HG03139 (cell line): ENCODE measurements around the gene LILRA1.
"Not testable (repeated sequence)": the region's sequence is repeated elsewhere in the genome, so short reads cannot be mapped to it uniquely, and the experiment has no call there.

Source experiments
- ATAC-seq: cut with Tn5 transposase; IDR thresholded peaks from one replicate; pipeline ENCODE4 v1.9.1; 2021; ENCODE audit not compliant: unreplicated experiment

Gene LILRA1

DNA sequence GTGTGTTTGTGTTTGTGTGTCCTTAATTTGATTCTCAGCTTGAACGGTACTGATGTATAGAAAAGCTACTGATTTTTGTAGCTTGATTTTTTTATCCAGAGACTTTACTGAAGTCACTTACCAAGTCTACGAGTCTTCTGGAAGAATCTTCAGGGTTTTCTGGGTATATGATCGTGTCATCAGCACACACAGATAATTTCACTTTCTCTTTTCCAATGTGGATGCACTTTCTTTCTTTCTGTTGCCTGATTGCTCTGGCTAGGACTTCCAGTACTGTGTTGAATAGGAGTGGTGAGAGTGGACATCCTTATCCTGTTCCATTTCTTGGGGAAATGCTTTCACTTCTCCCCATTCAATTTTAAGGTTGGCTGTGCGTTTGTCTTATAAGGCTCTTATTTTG, 29.0 kb downstream of the LILRA1 start:
- ATAC-seq = no peak

DNA sequence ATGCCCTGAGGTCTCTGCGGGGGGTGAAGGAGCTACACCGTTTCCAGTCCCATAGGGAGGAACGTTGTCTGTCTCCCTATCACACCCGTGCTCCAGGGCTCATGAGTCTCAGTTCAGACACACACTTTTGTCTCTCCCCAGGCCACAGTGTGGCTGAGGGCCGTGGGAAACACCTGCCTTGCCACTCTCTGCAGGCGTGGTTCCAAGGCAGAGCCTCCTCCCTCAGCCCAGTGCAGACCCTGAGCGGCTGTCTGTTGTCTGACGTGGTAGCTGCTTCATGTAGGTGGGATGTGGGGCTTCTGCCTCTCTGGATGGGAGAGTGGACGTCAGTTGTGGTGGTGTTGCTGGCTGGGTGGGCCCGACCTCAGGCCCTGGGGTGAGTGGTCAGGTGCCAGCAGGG, 30.8 kb downstream of the LILRA1 start:
- not testable (repeated sequence) for ATAC-seq

DNA sequence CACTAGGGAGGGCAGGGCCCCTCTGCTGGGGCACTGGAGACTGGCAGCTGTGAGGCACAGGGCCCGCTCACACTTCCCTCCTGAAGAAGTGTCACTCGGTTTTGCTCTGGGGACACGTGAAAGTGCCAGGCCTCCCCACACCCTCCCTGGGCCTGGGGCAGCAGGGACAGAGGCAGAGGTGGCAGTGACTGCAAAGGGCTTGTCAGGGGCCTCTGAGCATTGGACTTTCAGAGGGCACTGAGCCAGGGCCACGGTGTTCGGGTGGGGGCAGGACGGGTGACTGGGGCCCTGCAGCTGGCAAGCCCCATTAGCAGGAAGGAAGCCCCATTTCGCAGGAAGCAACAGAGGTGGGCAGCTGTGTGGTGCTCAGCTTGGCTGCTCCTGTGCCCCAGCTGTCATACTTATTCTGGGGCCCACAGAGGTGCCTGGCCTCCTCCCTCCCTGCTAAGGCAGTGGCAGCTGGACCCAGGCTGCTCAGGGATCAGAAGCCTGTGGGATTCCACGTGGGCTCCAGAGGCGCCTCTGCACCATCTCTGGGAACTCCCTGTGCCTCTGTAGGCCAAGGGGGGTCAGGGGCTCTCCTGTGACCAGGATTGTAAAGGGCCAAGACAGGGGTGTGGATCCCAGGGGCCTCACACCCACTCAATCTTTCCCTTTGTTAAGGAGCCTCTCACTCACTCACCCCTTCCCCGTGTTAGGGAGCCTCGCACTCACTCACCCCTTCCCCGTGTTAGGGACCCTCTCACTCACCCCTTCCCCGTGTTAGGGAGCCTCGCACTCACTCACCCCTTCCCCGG, 31.7 kb downstream of the LILRA1 start:
- ATAC-seq = not testable (repeated sequence)

DNA sequence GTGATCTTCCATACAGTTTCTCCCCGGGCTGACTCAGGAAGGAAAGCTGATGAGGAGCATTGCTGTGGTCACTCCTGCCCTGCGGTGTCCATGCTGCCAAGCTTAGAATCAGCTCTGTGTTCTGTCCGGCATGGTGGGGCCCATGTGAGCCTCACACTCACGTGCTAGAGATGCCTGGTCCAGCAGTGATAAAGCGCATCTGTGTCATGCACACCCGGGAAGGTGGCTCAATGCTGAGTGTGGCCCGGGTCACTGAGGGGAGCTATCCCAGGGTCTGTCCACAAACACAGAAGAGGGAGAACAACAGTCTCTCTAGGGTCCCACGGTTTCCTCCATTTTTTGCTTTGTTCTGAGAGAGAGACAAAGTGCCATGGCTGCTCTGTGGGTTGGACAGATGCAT, 33.3 kb downstream of the LILRA1 start:
- no peak for ATAC-seq

DNA sequence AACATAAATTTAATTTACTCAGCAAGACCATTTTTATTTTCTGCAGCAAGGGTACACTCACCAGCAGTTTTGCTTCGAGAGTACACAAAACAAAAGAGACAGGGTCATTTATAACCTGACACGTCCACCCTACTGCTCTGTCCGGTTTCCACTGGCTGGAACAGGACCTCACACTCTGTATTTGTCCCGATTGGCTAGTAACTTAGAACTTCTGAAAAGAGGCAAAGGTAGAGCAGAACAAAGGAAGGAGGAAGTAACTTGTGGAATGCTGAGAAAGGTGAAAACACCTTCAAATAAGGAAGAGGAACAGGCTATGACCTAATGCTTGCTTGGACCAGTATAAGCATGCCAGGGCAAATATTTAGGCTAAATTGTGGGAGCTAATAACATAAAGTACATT, 34.5 kb downstream of the LILRA1 start:
- not testable (repeated sequence) for ATAC-seq

- ATAC-seq = not testable (repeated sequence)
Measured at GRCh38 chr19:54630262-54630661, 36.8 kb downstream of the LILRA1 start, which contains the start of gene LILRB1. Gene LILRB1, plus strand, starts transcription at chr19:54630484. Its CDS starts 590 bp downstream, at chr19:54631074.

DNA sequence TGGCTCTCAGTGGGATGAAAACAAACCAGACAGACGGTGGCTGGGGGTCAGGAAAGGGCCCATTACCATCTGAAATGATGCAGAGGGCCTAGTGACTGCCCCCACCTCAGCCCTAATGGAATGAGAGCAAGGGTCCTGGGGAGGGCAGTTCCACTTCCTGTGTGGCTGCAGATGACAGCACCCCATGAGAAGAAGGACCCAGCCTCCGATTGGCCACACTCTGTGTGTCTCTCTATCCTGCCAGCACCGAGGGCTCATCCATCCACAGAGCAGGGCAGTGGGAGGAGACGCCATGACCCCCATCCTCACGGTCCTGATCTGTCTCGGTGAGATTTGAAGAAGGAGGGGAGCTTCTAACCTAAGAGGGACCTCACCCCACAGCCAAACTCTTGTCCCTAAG, 37.4 kb downstream of the LILRA1 start:
- no peak for ATAC-seq

- not testable (repeated sequence) for ATAC-seq
Measured at GRCh38 chr19:54631489-54632337, 38.3 kb downstream of the LILRA1 start.

- not testable (repeated sequence) for ATAC-seq
Measured at GRCh38 chr19:54632517-54632916, 39.1 kb downstream of the LILRA1 start.

DNA sequence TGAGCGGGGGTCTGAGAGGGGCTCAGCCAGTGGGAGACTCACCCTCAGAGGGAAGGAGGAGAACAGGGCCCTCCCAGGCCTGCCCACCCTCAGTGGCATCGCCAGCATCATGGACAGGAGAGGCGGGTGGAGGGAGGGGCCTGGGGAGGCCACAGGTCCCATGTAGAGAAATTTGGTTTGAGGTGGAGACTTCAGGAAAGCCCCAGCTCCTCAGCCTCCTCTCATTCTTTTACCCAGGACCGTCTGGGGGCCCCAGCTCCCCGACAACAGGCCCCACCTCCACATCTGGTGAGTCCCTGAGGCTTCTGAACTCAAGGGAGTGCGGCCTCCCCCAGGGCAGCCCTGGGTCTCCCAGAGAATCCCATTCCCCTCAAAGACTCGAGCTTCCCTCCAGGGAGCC, 40.0 kb downstream of the LILRA1 start:
- ATAC-seq = no peak

- ATAC-seq = not testable (repeated sequence)
Measured at GRCh38 chr19:54636081-54636480, 42.6 kb downstream of the LILRA1 start.

DNA sequence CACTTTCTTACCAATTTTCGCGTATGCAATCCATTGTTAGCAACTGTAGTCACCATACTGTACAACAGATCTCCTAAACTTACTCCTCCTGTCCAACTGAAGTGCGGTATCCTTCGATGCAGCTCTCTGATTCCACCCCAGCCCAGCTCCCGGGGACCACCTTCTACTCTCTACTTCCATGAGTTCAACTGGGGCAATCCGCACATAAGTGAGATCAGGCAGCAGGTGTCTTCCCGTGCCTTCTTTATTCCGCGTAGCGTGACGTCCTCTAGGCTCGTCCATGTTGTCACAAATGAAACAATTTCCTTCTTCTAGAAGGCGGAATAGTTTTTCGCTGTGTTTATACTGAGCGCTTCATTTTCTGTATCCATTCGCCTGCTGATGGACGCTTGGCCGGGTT, 45.3 kb downstream of the LILRA1 start:
- no peak for ATAC-seq

GRCh38 chr19:54642953-54643352, 49.5 kb downstream of the LILRA1 start:
- ATAC-seq = not testable (repeated sequence)

- not testable (repeated sequence) for ATAC-seq
Measured at GRCh38 chr19:54643583-54643982, 50.2 kb downstream of the LILRA1 start.

- ATAC-seq = no peak
Measured at GRCh38 chr19:54644056-54644455, 50.6 kb downstream of the LILRA1 start.

DNA sequence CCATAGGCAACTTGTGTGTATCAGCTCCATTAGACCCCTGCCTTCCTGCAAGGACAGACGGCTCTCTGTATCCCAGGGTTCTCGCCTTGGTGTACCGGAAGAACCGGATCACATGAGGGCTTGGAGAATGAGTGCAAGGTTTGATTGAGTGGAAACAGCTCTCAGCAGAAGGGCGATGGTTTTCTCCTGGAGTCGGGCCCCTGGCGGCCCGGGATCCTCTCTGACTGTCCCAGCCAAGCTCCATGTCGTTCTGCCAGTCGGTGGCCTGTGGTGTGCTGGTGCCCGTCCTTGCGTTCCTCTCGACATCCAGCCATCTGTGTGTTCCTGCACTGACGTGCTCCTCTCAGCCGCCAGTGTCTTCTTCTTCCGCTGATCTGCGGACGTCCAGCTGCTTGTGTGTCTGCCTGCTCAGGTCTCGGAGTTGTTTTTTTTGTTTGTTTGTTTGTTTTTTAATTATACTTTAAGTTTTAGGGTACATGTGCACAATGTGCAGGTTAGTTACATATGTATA, 53.0 kb downstream of the LILRA1 start:
- no peak for ATAC-seq

DNA sequence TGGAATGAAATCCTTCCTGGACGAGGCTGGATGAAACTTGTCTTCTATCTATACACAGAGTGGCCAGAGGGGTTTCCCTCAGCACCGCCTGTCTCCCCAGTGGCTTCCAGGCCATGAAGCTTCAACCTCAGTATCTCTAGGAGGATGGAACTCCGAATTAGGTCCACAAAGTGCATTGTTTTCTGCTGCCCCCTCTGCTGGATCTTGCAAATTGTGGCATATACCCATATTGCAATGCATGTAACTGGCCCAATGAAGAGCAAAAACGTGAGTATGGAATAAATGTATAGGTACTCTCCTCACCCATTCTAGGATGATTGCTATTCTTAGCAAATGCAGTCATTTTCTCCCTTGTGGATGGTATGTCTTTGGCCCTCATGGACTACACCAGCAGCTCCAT, 54.7 kb downstream of the LILRA1 start:
- no peak for ATAC-seq

GRCh38 chr19:54650108-54650655, 56.8 kb downstream of the LILRA1 start:
- no peak for ATAC-seq
